Gastroesophageal sphincter (tissue), 4 donors: ENCODE measurements around the gene ZNF595. TPM values are rescaled to one million over a fixed set of nuclear protein-coding genes. Genes with fewer than 3 reads are reported as not detected.

ENCODE experiments used
- ATAC-seq: fragments of 150-250 bp; one replicate; pipeline ENCODE4 v1.9.1; 2016; ENCODE audit warnings: mild to moderate bottlenecking, moderate library complexity
- H3K27ac ChIP-seq, 4 donors: fragments of 200-600 bp; sonication (generic) in 3 of 4; 1 replicate in 3 of 4; 2 replicates in 1 of 4; pipeline ENCODE4 v1.5.1; 2016 to 2019
- H3K27me3 ChIP-seq: fragments of 200-600 bp; sonication (generic); one replicate; pipeline ENCODE4 v1.5.1; 2019
- H3K36me3 ChIP-seq, 2 donors: fragments of 200-600 bp; sonication (generic); one replicate each; pipeline ENCODE4 v1.5.1; 2019; ENCODE audit warnings: control low read depth in 1 of 2
- H3K4me1 ChIP-seq, 3 donors: fragments of 200-600 bp; sonication (generic); 1 replicate in 2 of 3; 2 replicates in 1 of 3; pipeline ENCODE4 v1.5.1; 2016 to 2019; ENCODE audit warnings: control low read depth in 2 of 3
- H3K4me3 ChIP-seq, 2 donors: fragments of 200-600 bp; sonication (generic); one replicate each; pipeline ENCODE4 v1.5.1; 2019; ENCODE audit warnings: mild to moderate bottlenecking in 1 of 2, moderate library complexity in 1 of 2
- H3K9me3 ChIP-seq, 3 donors: fragments of 200-600 bp; sonication (generic); one replicate each; pipeline ENCODE4 v1.5.1; 2017 to 2019; ENCODE audit warnings: control low read depth in 2 of 3
- EP300 ChIP-seq: sonication (generic); formaldehyde crosslinking; IDR thresholded peaks from one replicate; pipeline ENCODE4 v1.6.1; 2017; ENCODE audit warnings: antibody characterized with exemption, mild to moderate bottlenecking
- POLR2A ChIP-seq, 2 donors: fragments of 450-650 bp; IDR thresholded peaks; one replicate each; pipeline ENCODE4 v1.6.1; 2017; ENCODE audit warnings: antibody characterized with exemption in 2 of 2, mild to moderate bottlenecking in 2 of 2, moderate library complexity in 1 of 2
- POLR2AphosphoS5 ChIP-seq: sonication (generic); formaldehyde crosslinking; IDR thresholded peaks from one replicate; pipeline ENCODE4 v1.6.1; 2017; ENCODE audit warnings: antibody characterized with exemption
- WGBS, 2 donors: methylation state at CpG; one replicate each; pipeline ENCODE4 v1.1.5; 2018; ENCODE audit warnings: low coverage in 1 of 2; 5-methylcytosine and 5-hydroxymethylcytosine counted together
- total RNA-seq, 4 donors: library from RNA; depleted of rRNA; stranded (reverse); fragments of >200 nt; gene quantifications; one replicate each; pipeline ENCODE4 v1.1.0, GENCODE V29; 2016
- TF ChIP-seq, protein P1 (sequence below), 4 experiments: fragments of 200-600 bp in 2 of 4; fragments of 450-650 bp in 2 of 4; sonication (generic) in 1 of 4; IDR thresholded peaks; one replicate each; pipeline ENCODE4 v1.5.1; 2017 to 2019; ENCODE audit warnings: antibody characterized with exemption in 4 of 4, mild to moderate bottlenecking in 2 of 4, moderate library complexity in 2 of 4

ZNF595 gene
- total RNA-seq, 4 donors from 2014 or later, result 10.2 to 36.1 (median 24.2) TPM

DNA sequence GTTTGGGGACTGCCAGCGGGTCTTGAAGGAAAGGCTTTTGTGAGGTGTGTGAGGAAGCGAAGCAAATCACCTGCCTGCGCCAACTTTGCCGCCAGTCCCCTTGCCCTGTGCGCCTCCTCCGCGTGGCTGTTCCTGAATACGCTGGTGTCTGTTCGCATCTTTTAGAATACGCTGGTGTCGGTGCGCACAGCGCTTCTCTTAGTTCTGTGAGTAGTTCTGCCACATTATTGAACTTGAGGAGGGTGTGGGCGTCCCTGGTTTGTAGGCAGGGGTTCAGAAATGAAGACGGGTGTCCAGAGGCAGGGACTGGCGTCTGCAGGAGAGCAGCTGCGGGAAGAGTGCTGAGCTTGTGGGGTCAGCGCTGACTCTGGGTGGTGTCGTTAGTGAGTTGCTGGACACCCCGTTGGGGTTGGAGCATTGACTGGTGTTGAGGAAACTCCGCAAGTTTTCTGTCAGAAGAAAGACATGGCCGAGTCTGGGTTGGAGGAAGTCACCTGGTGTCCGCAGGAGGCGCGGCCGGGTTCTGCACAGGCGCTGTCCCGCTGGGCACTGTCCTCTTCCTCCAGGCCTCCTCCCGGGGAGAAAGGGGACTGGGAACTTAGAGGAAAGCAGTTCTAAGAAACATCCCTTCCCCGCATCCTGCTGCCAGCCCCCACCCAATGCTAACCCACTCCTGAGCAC lies 72.1 kb downstream of the ZNF595 start:
- H3K27me3 ChIP-seq, result no peaks in the 10 kb centered on the region
- peaks cover 0 to 27% of the 10 kb centered on the region in 2 donors for H3K36me3 ChIP-seq
- peaks cover 0 to 20% (median 5%) of the 10 kb centered on the region in 3 donors for H3K4me1 ChIP-seq
- no peak for ATAC-seq
- 0 to 30% methylated on average over 9 to 10 of the region's 30 CpGs for WGBS, 2 donors
- peak overlapping the region; percentile 54 to 95 (median 90) for H3K27ac ChIP-seq
- TF ChIP-seq POLR2AphosphoS5 (no peak), POLR2A (IDR thresholded peaks at IDR 0.05) (no peak), EP300 (no peak)
- TF ChIP-seq, protein P1, sequence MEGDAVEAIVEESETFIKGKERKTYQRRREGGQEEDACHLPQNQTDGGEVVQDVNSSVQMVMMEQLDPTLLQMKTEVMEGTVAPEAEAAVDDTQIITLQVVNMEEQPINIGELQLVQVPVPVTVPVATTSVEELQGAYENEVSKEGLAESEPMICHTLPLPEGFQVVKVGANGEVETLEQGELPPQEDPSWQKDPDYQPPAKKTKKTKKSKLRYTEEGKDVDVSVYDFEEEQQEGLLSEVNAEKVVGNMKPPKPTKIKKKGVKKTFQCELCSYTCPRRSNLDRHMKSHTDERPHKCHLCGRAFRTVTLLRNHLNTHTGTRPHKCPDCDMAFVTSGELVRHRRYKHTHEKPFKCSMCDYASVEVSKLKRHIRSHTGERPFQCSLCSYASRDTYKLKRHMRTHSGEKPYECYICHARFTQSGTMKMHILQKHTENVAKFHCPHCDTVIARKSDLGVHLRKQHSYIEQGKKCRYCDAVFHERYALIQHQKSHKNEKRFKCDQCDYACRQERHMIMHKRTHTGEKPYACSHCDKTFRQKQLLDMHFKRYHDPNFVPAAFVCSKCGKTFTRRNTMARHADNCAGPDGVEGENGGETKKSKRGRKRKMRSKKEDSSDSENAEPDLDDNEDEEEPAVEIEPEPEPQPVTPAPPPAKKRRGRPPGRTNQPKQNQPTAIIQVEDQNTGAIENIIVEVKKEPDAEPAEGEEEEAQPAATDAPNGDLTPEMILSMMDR (IDR thresholded peaks at IDR 0.05), result no peak
- H3K9me3 ChIP-seq, result peaks cover 0 to 2% (median 0%) of the 10 kb centered on the region in 3 donors
- H3K4me3 ChIP-seq, result peak overlapping the region; percentile 69 to 73

GRCh38 chr4:125833-126232 lies 72.7 kb downstream of the ZNF595 start:
- H3K36me3 ChIP-seq, result peaks cover 0 to 27% of the 10 kb centered on the region in 2 donors
- H3K9me3 ChIP-seq, result peaks cover 0 to 2% (median 0%) of the 10 kb centered on the region in 3 donors
- peak overlapping the region; percentile 69 to 73 for H3K4me3 ChIP-seq
- TF ChIP-seq POLR2AphosphoS5 (no peak), POLR2A (IDR thresholded peaks at IDR 0.05) (no peak), EP300 (no peak)
- TF ChIP-seq, protein P1 (IDR thresholded peaks at IDR 0.05), result no peak
- H3K4me1 ChIP-seq, result peaks cover 0 to 20% (median 5%) of the 10 kb centered on the region in 3 donors
- H3K27me3 ChIP-seq, result no peaks in the 10 kb centered on the region
- H3K27ac ChIP-seq, result peak overlapping the region in 3 of 4 donors; percentile 88 to 95 (median 92)
- no peak for ATAC-seq
- 31 to 55% methylated on average over 4 to 5 of the region's 5 CpGs for WGBS, 2 donors

- no peaks in the 10 kb centered on the region for H3K4me1 ChIP-seq
- peaks cover 0 to 17% (median 0%) of the 10 kb centered on the region in 3 donors for H3K9me3 ChIP-seq
- 100% methylated on average over 1 of the region's 1 CpG; no CpG with 5 or more reads in 1 of the 2 donors for whole genome bisulfite sequencing, 2 donors
- ATAC-seq, result no peak
- H3K36me3 ChIP-seq, result peaks cover 0 to 83% of the 10 kb centered on the region in 2 donors
- H3K4me3 ChIP-seq, result no peak overlapping the region
- H3K27ac ChIP-seq, result no peak overlapping the region
- TF ChIP-seq, protein P1 (IDR thresholded peaks at IDR 0.05), result no peak
- TF ChIP-seq POLR2AphosphoS5 (no peak), EP300 (no peak), POLR2A (IDR thresholded peaks at IDR 0.05) (no peak)
- no peaks in the 10 kb centered on the region for H3K27me3 ChIP-seq
Observed at GRCh38 chr4:132483-132882, 79.4 kb downstream of the ZNF595 start.

Other genes with a start within 250 kb of the ZNF595 start
- gene ZNF718, start 71.2 kb downstream of the ZNF595 start, total RNA-seq, result 10 to 100 TPM in 2 of 4 donors, 1 to 10 TPM in 2; 5.1 to 17.3 (median 8.5) TPM